ENCODE results near the gene KIF3B. TPM values are rescaled to one million over a fixed set of nuclear protein-coding genes. Genes with fewer than 3 reads are reported as not detected.

The KIF3B gene
- total RNA-seq, 2 donors from 2014 or later = 22.6 to 23.5 TPM

- Histone ChIP-seq H3K27ac (peak overlapping the region; percentile 61 to 68), H3K4me3 (peak overlapping the region; percentile 81 to 94), H3K27me3 (replicated peaks; ENCODE audit: insufficient read depth) (no peaks in the 10 kb centered on the region), H3K36me3 (no peaks in the 10 kb centered on the region), H3K4me1 (replicated peaks) (peaks cover 4% of the 10 kb centered on the region), H3K9me3 (no peaks in the 10 kb centered on the region)
- intact Hi-C loops (cut with DNase I) = no loop called here
- 57% methylated on average over 4 of the region's 4 CpGs for WGBS
- TF ChIP-seq POLR2AphosphoS5 (IDR thresholded peaks at IDR 0.05) (no peak), POLR2A (IDR thresholded peaks at IDR 0.05) (no peak)
- TF ChIP-seq, protein P1, sequence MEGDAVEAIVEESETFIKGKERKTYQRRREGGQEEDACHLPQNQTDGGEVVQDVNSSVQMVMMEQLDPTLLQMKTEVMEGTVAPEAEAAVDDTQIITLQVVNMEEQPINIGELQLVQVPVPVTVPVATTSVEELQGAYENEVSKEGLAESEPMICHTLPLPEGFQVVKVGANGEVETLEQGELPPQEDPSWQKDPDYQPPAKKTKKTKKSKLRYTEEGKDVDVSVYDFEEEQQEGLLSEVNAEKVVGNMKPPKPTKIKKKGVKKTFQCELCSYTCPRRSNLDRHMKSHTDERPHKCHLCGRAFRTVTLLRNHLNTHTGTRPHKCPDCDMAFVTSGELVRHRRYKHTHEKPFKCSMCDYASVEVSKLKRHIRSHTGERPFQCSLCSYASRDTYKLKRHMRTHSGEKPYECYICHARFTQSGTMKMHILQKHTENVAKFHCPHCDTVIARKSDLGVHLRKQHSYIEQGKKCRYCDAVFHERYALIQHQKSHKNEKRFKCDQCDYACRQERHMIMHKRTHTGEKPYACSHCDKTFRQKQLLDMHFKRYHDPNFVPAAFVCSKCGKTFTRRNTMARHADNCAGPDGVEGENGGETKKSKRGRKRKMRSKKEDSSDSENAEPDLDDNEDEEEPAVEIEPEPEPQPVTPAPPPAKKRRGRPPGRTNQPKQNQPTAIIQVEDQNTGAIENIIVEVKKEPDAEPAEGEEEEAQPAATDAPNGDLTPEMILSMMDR (IDR thresholded peaks at IDR 0.05) = no peak
- no peak for DNase-seq (ENCODE audit: low spot score)
Observed at GRCh38 chr20:32278199-32278643, 770 bp downstream of the KIF3B start.

DNA sequence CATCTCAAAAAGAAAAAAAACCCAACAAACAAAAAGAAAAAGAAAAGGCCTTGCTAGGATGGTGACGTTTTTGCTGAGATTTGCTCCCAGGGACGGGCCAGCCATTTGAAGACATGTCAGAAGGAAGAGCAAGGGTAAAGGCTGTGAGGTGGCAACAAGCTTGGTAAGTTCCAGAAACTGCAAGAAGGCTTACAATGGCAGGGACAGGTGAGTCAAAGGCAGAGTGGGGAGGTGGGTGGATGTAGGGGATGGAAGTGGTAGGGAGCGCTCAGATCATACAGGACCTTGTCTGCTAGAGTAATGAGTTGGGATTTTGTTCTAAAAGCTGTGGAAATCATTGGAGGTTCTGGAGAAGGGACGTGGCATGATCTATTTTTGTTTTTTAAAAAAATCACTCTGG lies 4.3 kb downstream of the KIF3B start:
- H3K4me3 ChIP-seq = no peak overlapping the region
- no peaks in the 10 kb centered on the region for H3K36me3 ChIP-seq
- intact Hi-C loops (cut with DNase I) = no loop called here
- WGBS = 91% methylated on average over 4 of the region's 4 CpGs
- H3K4me1 ChIP-seq (replicated peaks) = peaks cover 4% of the 10 kb centered on the region
- no peaks in the 10 kb centered on the region for H3K9me3 ChIP-seq
- H3K27ac ChIP-seq = no peak overlapping the region
- no peak for DNase-seq (ENCODE audit: low spot score)
- H3K27me3 ChIP-seq (replicated peaks; ENCODE audit: insufficient read depth) = no peaks in the 10 kb centered on the region
- TF ChIP-seq POLR2A (IDR thresholded peaks at IDR 0.05) (no peak), POLR2AphosphoS5 (IDR thresholded peaks at IDR 0.05) (no peak)
- TF ChIP-seq, protein P1 (IDR thresholded peaks at IDR 0.05) = no peak

DNA sequence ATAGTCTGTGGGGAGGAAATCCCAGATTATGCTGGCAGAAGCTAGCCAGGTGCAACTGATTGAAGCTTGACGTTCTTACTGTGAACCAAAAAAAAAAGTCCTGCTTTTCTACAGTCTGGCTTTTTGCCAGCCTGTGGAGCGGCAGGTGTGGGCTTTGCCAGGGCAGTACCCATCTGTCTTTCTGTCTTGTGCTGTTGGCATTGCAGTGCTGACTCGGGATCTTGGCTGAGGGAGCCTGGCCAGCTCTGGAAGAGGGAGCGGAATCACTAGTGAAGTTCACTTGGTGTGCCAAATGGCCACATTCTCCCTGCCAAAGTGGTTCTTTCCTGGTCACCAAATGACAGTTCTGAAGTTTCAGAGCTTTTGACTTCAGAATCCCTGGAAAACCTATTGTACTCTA lies 5.0 kb downstream of the KIF3B start:
- intact Hi-C loops (cut with DNase I) = no loop called here
- Histone ChIP-seq H3K27ac (no peak overlapping the region), H3K4me3 (no peak overlapping the region), H3K27me3 (replicated peaks; ENCODE audit: insufficient read depth) (no peaks in the 10 kb centered on the region), H3K4me1 (replicated peaks) (peaks cover 4% of the 10 kb centered on the region), H3K36me3 (no peaks in the 10 kb centered on the region), H3K9me3 (no peaks in the 10 kb centered on the region)
- DNase-seq (ENCODE audit: low spot score) = peak; percentile 39
- TF ChIP-seq, protein P1 (IDR thresholded peaks at IDR 0.05) = no peak
- TF ChIP-seq POLR2A (IDR thresholded peaks at IDR 0.05) (no peak), POLR2AphosphoS5 (IDR thresholded peaks at IDR 0.05) (no peak)
- 21% methylated on average over 4 of the region's 4 CpGs for WGBS

DNA sequence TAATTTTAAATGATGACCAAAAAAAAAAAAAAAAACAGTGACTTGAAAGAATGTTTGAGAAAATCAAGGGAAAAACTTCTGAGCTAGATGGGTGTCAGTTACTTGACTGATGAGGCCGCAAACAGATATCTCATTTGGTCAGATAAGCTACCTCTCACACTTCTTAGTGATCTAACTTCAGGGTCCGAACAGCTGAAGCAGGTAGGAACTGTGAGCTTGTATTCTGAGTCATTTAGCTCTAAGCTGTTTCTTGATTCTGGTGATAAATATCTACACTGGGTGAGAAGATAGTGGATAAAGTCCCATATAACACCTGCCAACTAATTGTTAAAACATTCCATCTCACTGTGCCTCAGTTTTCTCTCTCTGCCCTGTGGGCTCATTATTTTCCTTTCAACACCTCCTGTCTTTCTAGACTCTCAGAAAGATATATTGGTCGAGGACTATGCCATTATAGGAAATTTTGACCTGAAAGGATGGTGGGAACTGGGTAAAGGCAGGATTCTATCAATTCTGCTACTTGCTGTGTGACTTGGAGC lies 7.7 kb downstream of the KIF3B start:
- no peak for TF ChIP-seq POLR2AphosphoS5 (IDR thresholded peaks at IDR 0.05)
- TF ChIP-seq POLR2A (IDR thresholded peaks at IDR 0.05) = no peak
- TF ChIP-seq, protein P1 (IDR thresholded peaks at IDR 0.05) = no peak
- H3K4me3 ChIP-seq = no peak overlapping the region
- H3K4me1 ChIP-seq (replicated peaks) = no peaks in the 10 kb centered on the region
- no peak for DNase-seq (ENCODE audit: low spot score)
- 65% methylated on average over 3 of the region's 3 CpGs for WGBS
- no peaks in the 10 kb centered on the region for H3K27me3 ChIP-seq (replicated peaks; ENCODE audit: insufficient read depth)
- intact Hi-C loops (cut with DNase I) = no loop called here
- no peak overlapping the region for H3K27ac ChIP-seq
- no peaks in the 10 kb centered on the region for H3K9me3 ChIP-seq
- no peaks in the 10 kb centered on the region for H3K36me3 ChIP-seq

DNA sequence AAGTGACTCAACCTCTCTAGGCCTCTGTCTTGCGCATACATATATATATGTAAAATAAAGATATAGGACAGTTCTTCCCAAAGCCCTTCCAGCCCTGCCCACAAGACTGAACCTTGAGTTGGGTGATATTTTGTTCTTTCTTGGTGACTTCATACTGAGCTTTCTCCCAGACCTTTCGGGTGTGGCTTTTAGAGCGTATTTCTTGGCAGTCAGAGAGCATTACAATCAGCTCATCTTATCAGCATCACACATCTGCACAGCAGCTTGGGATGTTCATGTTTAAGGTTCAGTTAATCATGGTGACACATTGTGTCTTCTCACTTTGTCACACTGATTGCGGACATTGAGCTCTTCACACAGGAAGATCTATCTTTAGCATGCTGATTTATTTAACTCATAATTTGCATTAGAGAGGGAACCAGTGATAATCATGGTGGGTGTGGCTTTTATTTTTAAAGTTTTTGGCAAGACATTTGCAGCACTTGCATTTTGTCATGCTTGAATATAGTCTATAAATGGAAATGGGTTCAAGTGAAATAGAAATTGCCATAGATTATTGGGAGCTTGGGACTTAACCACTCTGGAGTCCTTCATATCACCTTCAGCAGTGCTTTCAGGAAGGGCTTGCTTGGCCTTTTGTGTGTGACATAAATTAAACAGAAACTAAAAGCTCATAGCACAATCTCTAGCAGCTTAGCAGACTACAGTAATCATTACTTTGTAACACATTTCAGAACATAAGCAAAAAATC lies 8.3 kb downstream of the KIF3B start:
- Histone ChIP-seq H3K4me1 (replicated peaks) (no peaks in the 10 kb centered on the region), H3K27me3 (replicated peaks; ENCODE audit: insufficient read depth) (no peaks in the 10 kb centered on the region), H3K9me3 (no peaks in the 10 kb centered on the region), H3K36me3 (no peaks in the 10 kb centered on the region), H3K4me3 (no peak overlapping the region), H3K27ac (no peak overlapping the region)
- TF ChIP-seq POLR2AphosphoS5 (IDR thresholded peaks at IDR 0.05) = no peak
- TF ChIP-seq, protein P1 (IDR thresholded peaks at IDR 0.05) = no peak
- TF ChIP-seq POLR2A (IDR thresholded peaks at IDR 0.05) = no peak
- intact Hi-C loops (cut with DNase I) = no loop called here
- no peak for DNase-seq (ENCODE audit: low spot score)
- WGBS = 43% methylated on average over 4 of the region's 4 CpGs
